CD4-positive, alpha-beta T cell treated with Interleukin-15 for 4 hours (primary cell): ENCODE data around the gene OR4E1.
"Not testable (repeated sequence)": the region's sequence is repeated elsewhere in the genome, so short reads cannot be mapped to it uniquely, and the experiment has no call there.

Source experiments
- DNase-seq: peaks from one replicate; pipeline ENCODE4 v3.0.0-alpha.2; 2020; ENCODE audit warnings: low spot score

OR4E1 gene

GRCh38 chr14:21652209-21652808 is 21.3 kb downstream of the OR4E1 start:
- no peak for DNase-seq

DNA sequence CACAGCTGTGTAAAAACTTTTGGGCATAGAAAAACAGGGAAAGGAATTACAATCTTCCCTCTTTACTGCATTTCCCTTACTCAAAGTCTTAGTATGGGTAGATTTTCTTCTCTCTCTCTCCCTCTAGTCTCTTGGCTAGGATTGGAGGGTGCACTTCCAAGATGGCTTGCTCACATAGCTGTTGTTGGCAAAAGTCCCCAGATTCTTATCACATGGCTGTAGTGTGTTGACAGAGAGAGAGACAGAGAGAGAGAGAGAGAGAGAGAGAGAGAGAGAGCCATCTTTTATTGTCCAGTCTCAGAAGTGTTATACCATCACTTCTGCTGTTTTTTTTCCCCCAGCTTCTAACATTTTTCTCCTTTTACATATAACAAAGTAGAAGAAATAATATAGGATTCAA is 26.2 kb downstream of the OR4E1 start:
- DNase-seq, result no peak

GRCh38 chr14:21643407-21643806 is 30.2 kb downstream of the OR4E1 start:
- DNase-seq, result no peak

GRCh38 chr14:21642683-21643082 is 30.9 kb downstream of the OR4E1 start:
- DNase-seq, result no peak

- no peak for DNase-seq
These were observed 38.8 kb downstream of the OR4E1 start, which contains the start of gene OR10G2 for GRCh38 chr14:21634840-21635239. Gene OR10G2, minus strand, starts transcription at chr14:21634940. Its CDS starts 98 bp downstream, at chr14:21634842.

GRCh38 chr14:21631084-21631483 is 42.5 kb downstream of the OR4E1 start:
- no peak for DNase-seq

DNA sequence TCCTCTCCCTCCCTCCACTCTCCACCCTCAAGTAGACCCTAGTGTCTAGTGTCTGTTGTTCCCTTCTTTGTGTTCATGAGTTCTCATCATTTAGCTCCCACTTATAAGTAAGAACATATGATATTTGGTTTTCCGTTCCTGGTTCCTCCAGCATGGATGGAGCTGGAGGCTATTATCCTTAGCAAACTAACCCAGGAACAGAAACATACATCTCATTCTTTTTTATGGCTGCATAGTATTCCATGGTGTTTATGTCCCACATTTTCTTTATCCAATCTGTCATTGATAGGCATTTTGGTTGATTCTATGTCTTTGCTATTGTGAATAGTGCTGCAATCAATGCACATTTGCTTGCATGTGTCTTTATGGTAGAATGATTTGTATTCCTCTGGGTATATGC is 43.1 kb downstream of the OR4E1 start:
- not testable (repeated sequence) for DNase-seq

DNA sequence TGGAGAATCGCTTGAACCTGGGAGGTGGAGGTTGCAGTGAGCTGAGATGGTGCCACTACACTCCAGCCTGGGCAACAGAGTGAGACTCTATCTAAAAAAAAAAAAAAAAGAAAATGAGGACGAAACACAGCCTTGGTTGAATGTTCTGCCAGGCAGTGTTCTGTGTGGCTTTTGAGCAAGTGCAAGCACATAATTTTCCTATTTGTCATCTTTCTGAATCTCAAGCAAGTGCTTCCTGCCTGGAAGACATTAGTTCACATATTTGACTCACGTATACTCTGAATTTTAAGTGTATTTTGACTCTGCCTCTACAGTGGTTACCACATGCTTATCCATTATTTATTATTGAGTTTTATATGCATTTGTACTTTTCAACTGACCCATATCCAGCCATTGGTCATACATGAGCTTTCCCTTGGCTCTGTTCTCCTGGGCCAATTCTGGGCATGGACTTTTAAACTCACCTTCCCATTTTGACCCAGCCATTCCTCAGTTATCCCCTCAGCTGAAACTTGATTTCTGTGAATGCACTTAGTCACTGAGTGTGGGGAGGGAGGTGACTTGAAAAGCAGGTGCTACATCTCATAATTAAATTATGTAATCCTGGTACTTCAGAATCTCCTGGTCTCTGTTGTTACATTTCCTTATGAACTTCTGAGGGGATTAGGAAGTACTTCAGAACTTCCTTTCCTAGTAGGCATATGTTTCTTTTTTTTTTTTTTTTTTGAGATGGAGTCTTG is 47.0 kb downstream of the OR4E1 start:
- no peak for DNase-seq
